ENCODE results near the gene CIBAR2.

The CIBAR2 gene

GRCh38 chr16:85139881-85140339 is 27.6 kb upstream of the CIBAR2 start:
- H3K79me1 ChIP-seq (ENCODE audit: low read length): peaks cover 7% of the 10 kb centered on the region
- H3K4me3 ChIP-seq (ENCODE audit: low read depth, low read length): no peak overlapping the region
- no peak overlapping the region for H3K27ac ChIP-seq (ENCODE audit: low read depth, low read length)
- no peak overlapping the region for H4K8ac ChIP-seq (ENCODE audit: low read depth, low read length)
- no peak overlapping the region for H3K18ac ChIP-seq (ENCODE audit: low read length)
- no peak overlapping the region for H2AK5ac ChIP-seq (ENCODE audit: low read length)
- H3K79me2 ChIP-seq (ENCODE audit: control insufficient read depth, insufficient read depth, low read length, poor library complexity): no peaks in the 10 kb centered on the region
- no peaks in the 10 kb centered on the region for H3K9me3 ChIP-seq (ENCODE audit: insufficient read depth, low read depth, low read length)
- no peak overlapping the region for H3K4ac ChIP-seq (ENCODE audit: low read depth, low read length)
- no peak overlapping the region for H3K4me2 ChIP-seq (ENCODE audit: low read length)
- no peaks in the 10 kb centered on the region for H3K27me3 ChIP-seq (ENCODE audit: insufficient read depth, low read length)
- H4K12ac ChIP-seq (ENCODE audit: low read depth, low read length): no peak overlapping the region
- no peak overlapping the region for H2AFZ ChIP-seq (ENCODE audit: insufficient read depth, low read length, poor library complexity)
- H3K4me1 ChIP-seq (ENCODE audit: control insufficient read depth in 1 of 2, insufficient read depth in 2 of 2, low read length in 2 of 2): peaks cover 19 to 26% of the 10 kb centered on the region in 2 experiments
- no peaks in the 10 kb centered on the region for H3K36me3 ChIP-seq (ENCODE audit: control insufficient read depth in 1 of 2, insufficient read depth in 2 of 2, low read length in 2 of 2)
- DNase-seq: no peak
- H4K91ac ChIP-seq (ENCODE audit: low read depth, low read length): no peak overlapping the region
- H3K9ac ChIP-seq (ENCODE audit: low read length): no peak overlapping the region
- no peak overlapping the region for H2BK120ac ChIP-seq (ENCODE audit: insufficient read depth, low read length, poor library complexity)
- WGBS (ENCODE audit: extremely low coverage, insufficient coverage, insufficient read length): no CpG with 5 or more reads among the region's 9 CpGs
- H3K23ac ChIP-seq (ENCODE audit: low read length): no peak overlapping the region
- no peak overlapping the region for H2BK12ac ChIP-seq (ENCODE audit: low read length)
- H2BK5ac ChIP-seq (ENCODE audit: low read depth, low read length, poor library complexity): no peak overlapping the region
- no peak overlapping the region for H3K14ac ChIP-seq (ENCODE audit: low read length)

- Histone ChIP-seq H4K91ac (ENCODE audit: low read depth, low read length) (no peak overlapping the region), H3K23ac (ENCODE audit: low read length) (no peak overlapping the region), H2BK5ac (ENCODE audit: low read depth, low read length, poor library complexity) (no peak overlapping the region), H3K4me2 (ENCODE audit: low read length) (no peak overlapping the region), H2AK5ac (ENCODE audit: low read length) (no peak overlapping the region), H3K4ac (ENCODE audit: low read depth, low read length) (no peak overlapping the region), H3K9ac (ENCODE audit: low read length) (no peak overlapping the region), H3K9me3 (ENCODE audit: insufficient read depth, low read depth, low read length) (no peaks in the 10 kb centered on the region), H2AFZ (ENCODE audit: insufficient read depth, low read length, poor library complexity) (no peak overlapping the region), H3K14ac (ENCODE audit: low read length) (no peak overlapping the region), H3K79me2 (ENCODE audit: control insufficient read depth, insufficient read depth, low read length, poor library complexity) (no peaks in the 10 kb centered on the region), H2BK120ac (ENCODE audit: insufficient read depth, low read length, poor library complexity) (no peak overlapping the region), H3K36me3 (ENCODE audit: control insufficient read depth in 1 of 2, insufficient read depth in 2 of 2, low read length in 2 of 2) (no peaks in the 10 kb centered on the region), H3K27me3 (ENCODE audit: insufficient read depth, low read length) (no peaks in the 10 kb centered on the region), H3K27ac (ENCODE audit: low read depth, low read length) (no peak overlapping the region), H3K18ac (ENCODE audit: low read length) (no peak overlapping the region), H4K8ac (ENCODE audit: low read depth, low read length) (no peak overlapping the region), H3K4me1 (ENCODE audit: control insufficient read depth in 1 of 2, insufficient read depth in 2 of 2, low read length in 2 of 2) (peaks cover 10 to 19% of the 10 kb centered on the region in 2 experiments), H4K12ac (ENCODE audit: low read depth, low read length) (no peak overlapping the region), H3K4me3 (ENCODE audit: low read depth, low read length) (no peak overlapping the region), H2BK12ac (ENCODE audit: low read length) (no peak overlapping the region), H3K79me1 (ENCODE audit: low read length) (peaks cover 4% of the 10 kb centered on the region)
- peak in 1 of 2 donors; percentile 31 for DNase-seq
- no CpG with 5 or more reads among the region's 16 CpGs for WGBS (ENCODE audit: extremely low coverage, insufficient coverage, insufficient read length)
Measured at GRCh38 chr16:85138825-85139627, 26.8 kb upstream of the CIBAR2 start.

DNA sequence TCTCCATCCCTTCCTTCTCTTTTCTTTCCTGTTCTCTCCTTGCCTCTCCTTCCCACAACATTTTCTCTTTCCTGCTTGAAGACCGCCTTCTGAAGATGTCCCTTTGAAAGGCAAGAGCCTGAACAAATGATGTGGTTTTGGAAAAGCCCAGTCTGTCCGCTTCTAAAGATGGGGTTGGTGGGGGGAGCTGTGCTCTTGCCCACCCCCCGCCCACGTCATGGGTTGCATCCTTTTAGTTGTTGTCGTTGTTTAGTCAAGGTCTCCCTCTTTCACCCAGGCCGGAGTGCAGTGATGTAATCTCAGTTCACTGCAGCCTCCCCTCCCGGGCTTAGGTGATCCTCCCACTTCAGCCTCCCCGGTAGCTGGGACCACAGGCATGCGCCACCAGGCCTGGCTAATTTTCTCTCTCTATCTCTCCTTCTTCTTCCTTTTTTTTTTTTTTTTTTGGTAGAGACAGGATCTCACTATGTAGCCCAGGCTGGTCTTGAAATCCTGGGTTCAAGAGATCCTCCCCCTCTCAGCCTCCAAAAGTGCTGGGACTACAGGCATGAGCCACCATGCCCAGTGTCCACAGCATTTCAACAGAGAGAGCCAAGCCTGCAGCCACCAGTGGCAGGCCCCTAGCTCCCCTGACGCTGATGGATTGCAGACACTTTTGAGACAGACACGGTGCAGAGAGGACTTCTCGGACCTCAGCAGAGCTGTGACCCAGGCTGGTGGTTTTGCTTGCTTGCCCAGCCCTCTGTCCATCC is 26.0 kb upstream of the CIBAR2 start:
- Histone ChIP-seq H3K79me1 (ENCODE audit: low read length) (peaks cover 4% of the 10 kb centered on the region), H2AFZ (ENCODE audit: insufficient read depth, low read length, poor library complexity) (no peak overlapping the region), H3K23ac (ENCODE audit: low read length) (no peak overlapping the region), H3K9me3 (ENCODE audit: insufficient read depth, low read depth, low read length) (no peaks in the 10 kb centered on the region), H2BK5ac (ENCODE audit: low read depth, low read length, poor library complexity) (no peak overlapping the region), H2AK5ac (ENCODE audit: low read length) (no peak overlapping the region), H2BK120ac (ENCODE audit: insufficient read depth, low read length, poor library complexity) (no peak overlapping the region), H3K27me3 (ENCODE audit: insufficient read depth, low read length) (no peaks in the 10 kb centered on the region), H3K79me2 (ENCODE audit: control insufficient read depth, insufficient read depth, low read length, poor library complexity) (no peaks in the 10 kb centered on the region), H3K4me3 (ENCODE audit: low read depth, low read length) (no peak overlapping the region), H3K4ac (ENCODE audit: low read depth, low read length) (no peak overlapping the region), H4K91ac (ENCODE audit: low read depth, low read length) (no peak overlapping the region), H2BK12ac (ENCODE audit: low read length) (no peak overlapping the region), H3K4me2 (ENCODE audit: low read length) (no peak overlapping the region), H4K12ac (ENCODE audit: low read depth, low read length) (no peak overlapping the region), H3K27ac (ENCODE audit: low read depth, low read length) (no peak overlapping the region), H3K4me1 (ENCODE audit: control insufficient read depth in 1 of 2, insufficient read depth in 2 of 2, low read length in 2 of 2) (peaks cover 9 to 15% of the 10 kb centered on the region in 2 experiments), H4K8ac (ENCODE audit: low read depth, low read length) (no peak overlapping the region), H3K36me3 (ENCODE audit: control insufficient read depth in 1 of 2, insufficient read depth in 2 of 2, low read length in 2 of 2) (no peaks in the 10 kb centered on the region), H3K18ac (ENCODE audit: low read length) (no peak overlapping the region), H3K9ac (ENCODE audit: low read length) (no peak overlapping the region), H3K14ac (ENCODE audit: low read length) (no peak overlapping the region)
- WGBS (ENCODE audit: extremely low coverage, insufficient coverage, insufficient read length): no CpG with 5 or more reads among the region's 12 CpGs
- no peak for DNase-seq

DNA sequence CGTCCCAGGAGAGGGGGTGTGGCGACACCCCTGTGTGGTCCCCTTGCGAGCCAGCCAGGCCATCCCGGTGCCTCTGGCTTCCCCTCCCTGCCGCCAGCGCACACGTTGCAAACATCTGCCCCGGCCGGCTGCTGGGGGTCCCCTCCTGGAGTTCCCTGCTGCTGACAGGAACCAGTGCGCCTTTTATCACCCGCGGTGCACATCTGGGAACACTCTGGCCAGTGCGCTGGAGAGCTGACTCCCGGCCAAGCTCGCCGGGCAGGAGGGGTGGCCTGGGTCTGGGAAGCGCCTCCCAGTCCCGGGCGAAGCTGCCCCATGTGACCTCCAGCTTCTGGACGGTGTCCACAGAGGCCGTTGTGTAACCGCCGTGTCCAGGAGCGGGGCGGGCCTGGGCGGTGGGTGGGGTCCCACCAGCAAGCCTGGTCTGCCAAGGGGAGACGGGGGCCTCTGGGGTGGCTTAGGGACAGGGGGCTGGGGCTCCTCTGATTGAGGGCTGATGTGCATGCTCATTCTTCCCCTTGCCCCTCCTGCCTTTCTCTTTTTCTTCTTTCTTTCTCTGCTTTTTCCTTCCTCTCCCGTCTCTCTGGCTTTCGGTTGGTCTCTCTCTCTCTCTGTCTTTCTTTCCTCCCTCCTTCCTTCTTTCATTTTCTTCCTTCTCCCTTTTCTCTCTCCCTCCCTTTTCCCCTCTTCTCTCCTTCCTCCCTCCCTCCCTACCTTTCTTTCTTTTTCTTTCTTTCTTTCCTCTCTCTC is 25.2 kb upstream of the CIBAR2 start:
- Histone ChIP-seq H3K79me1 (ENCODE audit: low read length) (no peaks in the 10 kb centered on the region), H3K9ac (ENCODE audit: low read length) (no peak overlapping the region), H3K23ac (ENCODE audit: low read length) (no peak overlapping the region), H3K14ac (ENCODE audit: low read length) (no peak overlapping the region), H4K8ac (ENCODE audit: low read depth, low read length) (no peak overlapping the region), H4K12ac (ENCODE audit: low read depth, low read length) (no peak overlapping the region), H2AK5ac (ENCODE audit: low read length) (peak overlapping the region; percentile 36), H3K9me3 (ENCODE audit: insufficient read depth, low read depth, low read length) (no peaks in the 10 kb centered on the region), H3K18ac (ENCODE audit: low read length) (no peak overlapping the region), H2BK12ac (ENCODE audit: low read length) (no peak overlapping the region), H3K4me3 (ENCODE audit: low read depth, low read length) (no peak overlapping the region), H3K4ac (ENCODE audit: low read depth, low read length) (no peak overlapping the region), H3K36me3 (ENCODE audit: control insufficient read depth in 1 of 2, insufficient read depth in 2 of 2, low read length in 2 of 2) (no peaks in the 10 kb centered on the region), H3K4me2 (ENCODE audit: low read length) (peak overlapping the region; percentile 1), H2BK5ac (ENCODE audit: low read depth, low read length, poor library complexity) (no peak overlapping the region), H2AFZ (ENCODE audit: insufficient read depth, low read length, poor library complexity) (no peak overlapping the region), H2BK120ac (ENCODE audit: insufficient read depth, low read length, poor library complexity) (no peak overlapping the region), H3K4me1 (ENCODE audit: control insufficient read depth in 1 of 2, insufficient read depth in 2 of 2, low read length in 2 of 2) (peaks cover 9 to 15% of the 10 kb centered on the region in 2 experiments), H3K79me2 (ENCODE audit: control insufficient read depth, insufficient read depth, low read length, poor library complexity) (no peaks in the 10 kb centered on the region), H3K27me3 (ENCODE audit: insufficient read depth, low read length) (no peaks in the 10 kb centered on the region), H4K91ac (ENCODE audit: low read depth, low read length) (no peak overlapping the region), H3K27ac (ENCODE audit: low read depth, low read length) (no peak overlapping the region)
- DNase-seq: peak; percentile 66 to 71
- WGBS (ENCODE audit: extremely low coverage, insufficient coverage, insufficient read length): no CpG with 5 or more reads among the region's 29 CpGs

Data from trophoblast cell (in vitro differentiated cells and primary cell).